ENCODE data around the gene PLA2G4B.

PLA2G4B gene

DNA sequence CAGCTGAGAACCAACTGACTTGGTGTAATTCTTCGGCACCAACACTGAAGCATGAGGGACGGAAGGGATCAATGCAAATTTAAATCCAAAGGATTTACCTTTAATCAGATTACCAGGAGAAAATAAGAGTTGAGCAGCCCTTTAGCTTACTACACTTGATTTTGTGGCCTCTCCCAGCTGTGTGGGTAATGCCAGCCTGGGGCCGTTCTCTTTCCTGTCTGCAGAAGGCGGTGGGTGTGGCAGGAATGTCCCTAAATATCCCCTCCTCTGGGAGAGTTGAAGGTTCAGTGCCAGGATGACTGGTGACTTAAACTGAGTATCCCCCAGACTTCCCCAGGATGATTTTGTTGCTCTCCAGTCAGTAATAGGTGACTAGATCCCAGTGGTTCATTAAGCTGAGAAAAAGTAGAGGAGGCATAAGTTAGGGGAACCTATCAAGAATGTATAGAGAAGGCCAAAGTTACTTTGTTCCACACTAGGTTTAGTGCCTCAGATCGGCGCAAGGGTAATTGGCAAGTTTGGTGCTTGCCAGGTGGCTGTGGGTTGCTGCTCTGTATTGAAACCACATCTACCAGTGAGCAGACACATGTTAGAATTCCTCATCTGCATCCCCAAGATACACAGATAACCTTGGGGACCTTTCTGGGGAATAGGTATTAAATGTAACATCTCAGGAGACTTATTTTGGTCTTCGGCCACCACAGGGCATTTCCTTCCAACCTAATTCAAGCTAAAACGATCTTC, 41.3 kb upstream of the PLA2G4B start:
- no peak overlapping the region for H3K4me3 ChIP-seq (ENCODE audit: insufficient read depth, low read depth, low read length, poor library complexity, severe bottlenecking)
- DNase-seq: no peak
- peaks cover 6% of the 10 kb centered on the region for H3K36me3 ChIP-seq (ENCODE audit: control insufficient read depth, insufficient read depth, low read length)
- H3K27me3 ChIP-seq (replicated peaks; ENCODE audit: control insufficient read depth, insufficient read depth, low read length, poor library complexity, severe bottlenecking): no peaks in the 10 kb centered on the region
- no peak overlapping the region for H3K27ac ChIP-seq (ENCODE audit: insufficient read depth, low read length, poor library complexity, severe bottlenecking)
- no peaks in the 10 kb centered on the region for H3K4me1 ChIP-seq (ENCODE audit: control insufficient read depth, insufficient read depth, low read length, poor library complexity, severe bottlenecking)
- H3K9me3 ChIP-seq (ENCODE audit: control insufficient read depth, low read length): no peaks in the 10 kb centered on the region

DNA sequence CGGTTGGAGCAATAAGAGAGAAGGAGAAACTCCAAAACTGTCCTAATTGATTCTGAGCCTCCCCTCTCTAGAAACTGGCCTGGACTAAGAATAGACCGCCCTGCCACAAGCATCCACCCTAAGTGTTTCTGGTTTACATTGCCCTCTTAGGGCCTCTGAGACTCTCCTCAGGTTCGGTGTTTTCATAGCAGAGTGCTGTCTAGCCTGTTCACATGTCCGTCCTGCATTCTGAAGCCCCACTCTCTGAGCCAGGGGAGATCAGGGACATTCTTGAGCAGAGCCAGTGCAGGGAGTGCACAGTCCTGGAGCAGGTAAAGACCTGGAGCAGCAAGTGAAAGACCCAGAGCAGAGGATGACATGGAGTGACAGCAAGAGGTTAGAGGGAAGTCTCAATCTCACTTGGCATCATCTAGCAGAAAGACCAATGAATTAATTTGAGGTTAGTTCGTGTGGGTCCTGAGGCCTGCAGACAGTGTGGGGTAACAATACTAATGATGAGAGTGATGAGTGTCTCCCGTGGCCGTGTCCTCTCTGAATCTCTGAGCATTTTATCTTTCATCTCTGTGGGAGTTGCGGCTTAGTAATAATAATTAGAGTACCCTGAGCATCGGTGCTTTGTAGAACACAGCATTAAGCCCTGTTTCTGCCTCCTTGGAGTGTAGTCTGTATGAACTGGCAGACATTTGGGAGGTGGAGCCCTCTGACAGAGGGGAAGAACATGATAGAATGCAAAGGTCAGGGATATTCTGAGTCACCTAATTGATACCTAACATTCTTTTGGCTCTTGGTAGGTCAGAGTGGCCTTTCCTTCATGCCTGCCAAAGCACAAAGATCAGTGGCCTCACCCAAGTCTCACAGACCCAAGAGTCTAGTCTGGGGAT, 39.8 kb upstream of the PLA2G4B start:
- no peaks in the 10 kb centered on the region for H3K9me3 ChIP-seq (ENCODE audit: control insufficient read depth, low read length)
- DNase-seq: no peak
- no peaks in the 10 kb centered on the region for H3K27me3 ChIP-seq (replicated peaks; ENCODE audit: control insufficient read depth, insufficient read depth, low read length, poor library complexity, severe bottlenecking)
- H3K4me1 ChIP-seq (ENCODE audit: control insufficient read depth, insufficient read depth, low read length, poor library complexity, severe bottlenecking): no peaks in the 10 kb centered on the region
- peaks cover 6% of the 10 kb centered on the region for H3K36me3 ChIP-seq (ENCODE audit: control insufficient read depth, insufficient read depth, low read length)
- H3K4me3 ChIP-seq (ENCODE audit: insufficient read depth, low read depth, low read length, poor library complexity, severe bottlenecking): no peak overlapping the region
- H3K27ac ChIP-seq (ENCODE audit: insufficient read depth, low read length, poor library complexity, severe bottlenecking): no peak overlapping the region

DNA sequence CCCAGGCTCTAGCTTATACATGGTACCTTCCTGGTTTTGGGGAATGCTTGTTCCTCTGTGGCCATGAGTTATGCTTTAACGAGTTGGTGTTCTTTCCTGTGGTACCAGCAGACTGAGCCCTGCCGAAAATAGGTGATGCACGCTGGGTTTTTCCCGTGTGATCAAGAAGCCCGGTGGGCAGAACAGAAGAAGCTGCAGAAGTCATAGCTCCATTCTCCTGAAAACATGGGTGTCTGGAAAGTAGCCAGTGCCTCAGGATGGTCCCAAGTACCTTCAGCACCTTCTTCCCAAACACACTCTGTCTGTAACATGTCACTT, 39.2 kb upstream of the PLA2G4B start:
- no peak for DNase-seq
- Histone ChIP-seq H3K4me1 (ENCODE audit: control insufficient read depth, insufficient read depth, low read length, poor library complexity, severe bottlenecking) (no peaks in the 10 kb centered on the region), H3K27me3 (replicated peaks; ENCODE audit: control insufficient read depth, insufficient read depth, low read length, poor library complexity, severe bottlenecking) (no peaks in the 10 kb centered on the region), H3K27ac (ENCODE audit: insufficient read depth, low read length, poor library complexity, severe bottlenecking) (no peak overlapping the region), H3K4me3 (ENCODE audit: insufficient read depth, low read depth, low read length, poor library complexity, severe bottlenecking) (no peak overlapping the region), H3K9me3 (ENCODE audit: control insufficient read depth, low read length) (no peaks in the 10 kb centered on the region), H3K36me3 (ENCODE audit: control insufficient read depth, insufficient read depth, low read length) (peaks cover 6% of the 10 kb centered on the region)

DNA sequence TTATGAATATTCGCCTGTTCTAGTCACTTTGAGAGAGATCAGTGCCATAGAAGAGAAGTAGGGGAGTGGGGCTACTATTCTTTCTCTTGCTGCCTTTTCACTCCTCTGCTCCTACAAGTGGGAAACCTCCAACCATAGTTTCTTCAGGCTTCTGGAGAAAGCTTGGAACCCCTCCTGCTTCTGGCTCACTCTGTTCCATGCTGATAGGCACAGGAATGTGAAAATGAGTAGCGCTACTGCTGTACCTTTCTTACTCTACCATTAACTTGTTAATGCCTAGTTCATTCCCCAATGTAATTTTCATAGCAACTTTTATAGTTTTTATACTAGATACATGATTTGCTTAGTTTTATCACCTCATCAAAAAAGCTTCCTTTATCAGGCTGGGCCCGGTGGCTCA, 37.5 kb upstream of the PLA2G4B start:
- Histone ChIP-seq H3K9me3 (ENCODE audit: control insufficient read depth, low read length) (no peaks in the 10 kb centered on the region), H3K27me3 (replicated peaks; ENCODE audit: control insufficient read depth, insufficient read depth, low read length, poor library complexity, severe bottlenecking) (no peaks in the 10 kb centered on the region), H3K27ac (ENCODE audit: insufficient read depth, low read length, poor library complexity, severe bottlenecking) (no peak overlapping the region), H3K4me1 (ENCODE audit: control insufficient read depth, insufficient read depth, low read length, poor library complexity, severe bottlenecking) (no peaks in the 10 kb centered on the region), H3K4me3 (ENCODE audit: insufficient read depth, low read depth, low read length, poor library complexity, severe bottlenecking) (no peak overlapping the region), H3K36me3 (ENCODE audit: control insufficient read depth, insufficient read depth, low read length) (peaks cover 6% of the 10 kb centered on the region)
- DNase-seq: no peak

DNA sequence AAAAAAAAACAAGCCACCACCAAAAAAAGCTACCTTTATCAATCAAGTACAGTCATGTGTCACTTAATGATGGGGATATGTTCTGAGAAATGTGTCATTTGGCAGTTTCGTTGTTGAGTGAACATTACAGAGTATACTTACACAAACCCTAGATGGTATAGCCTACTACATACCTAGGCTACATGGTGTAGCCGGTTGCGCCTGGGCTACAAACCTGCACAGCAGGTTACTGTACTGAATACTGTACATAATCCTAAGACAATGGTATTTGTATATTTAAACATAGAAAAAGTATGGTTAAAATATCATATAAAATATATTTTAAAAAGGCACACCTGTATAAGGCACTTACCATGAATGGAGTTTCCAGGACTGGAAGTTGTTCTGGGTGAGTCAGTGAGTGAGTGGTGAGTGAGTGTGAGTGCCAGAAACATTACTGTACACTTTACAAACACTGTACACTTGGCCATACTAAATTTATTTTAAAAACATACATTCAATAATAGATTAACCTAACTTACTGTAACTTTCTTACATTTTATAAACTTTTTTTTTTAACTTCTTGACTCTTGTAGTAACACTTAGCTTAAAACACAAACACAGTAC, 36.7 kb upstream of the PLA2G4B start:
- peaks cover 6% of the 10 kb centered on the region for H3K36me3 ChIP-seq (ENCODE audit: control insufficient read depth, insufficient read depth, low read length)
- H3K4me3 ChIP-seq (ENCODE audit: insufficient read depth, low read depth, low read length, poor library complexity, severe bottlenecking): no peak overlapping the region
- no peak for DNase-seq
- H3K27me3 ChIP-seq (replicated peaks; ENCODE audit: control insufficient read depth, insufficient read depth, low read length, poor library complexity, severe bottlenecking): no peaks in the 10 kb centered on the region
- no peaks in the 10 kb centered on the region for H3K4me1 ChIP-seq (ENCODE audit: control insufficient read depth, insufficient read depth, low read length, poor library complexity, severe bottlenecking)
- no peaks in the 10 kb centered on the region for H3K9me3 ChIP-seq (ENCODE audit: control insufficient read depth, low read length)
- no peak overlapping the region for H3K27ac ChIP-seq (ENCODE audit: insufficient read depth, low read length, poor library complexity, severe bottlenecking)

DNA sequence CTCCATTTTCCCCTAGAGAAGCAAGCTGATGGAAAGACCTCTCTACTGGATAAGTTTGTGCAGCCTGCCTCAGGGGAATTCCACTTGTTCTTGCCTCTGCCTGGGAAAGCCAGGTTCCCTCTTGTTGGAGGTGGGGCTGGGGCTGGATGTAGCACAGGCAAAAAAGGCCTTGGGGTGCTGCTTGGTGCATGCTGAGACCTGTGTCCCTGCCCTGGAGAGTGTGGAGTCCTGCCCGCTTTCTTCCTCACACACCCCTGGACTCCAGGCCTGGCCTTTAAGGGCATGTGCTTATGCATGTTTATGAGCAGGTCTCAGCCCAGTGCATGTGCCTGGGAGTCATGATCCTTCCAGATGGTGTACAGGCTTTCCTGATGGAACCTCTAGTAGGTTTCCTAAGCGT, 34.3 kb upstream of the PLA2G4B start:
- H3K9me3 ChIP-seq (ENCODE audit: control insufficient read depth, low read length): no peaks in the 10 kb centered on the region
- H3K27me3 ChIP-seq (replicated peaks; ENCODE audit: control insufficient read depth, insufficient read depth, low read length, poor library complexity, severe bottlenecking): no peaks in the 10 kb centered on the region
- DNase-seq: no peak
- peaks cover 6% of the 10 kb centered on the region for H3K36me3 ChIP-seq (ENCODE audit: control insufficient read depth, insufficient read depth, low read length)
- no peak overlapping the region for H3K4me3 ChIP-seq (ENCODE audit: insufficient read depth, low read depth, low read length, poor library complexity, severe bottlenecking)
- no peak overlapping the region for H3K27ac ChIP-seq (ENCODE audit: insufficient read depth, low read length, poor library complexity, severe bottlenecking)
- no peaks in the 10 kb centered on the region for H3K4me1 ChIP-seq (ENCODE audit: control insufficient read depth, insufficient read depth, low read length, poor library complexity, severe bottlenecking)

DNA sequence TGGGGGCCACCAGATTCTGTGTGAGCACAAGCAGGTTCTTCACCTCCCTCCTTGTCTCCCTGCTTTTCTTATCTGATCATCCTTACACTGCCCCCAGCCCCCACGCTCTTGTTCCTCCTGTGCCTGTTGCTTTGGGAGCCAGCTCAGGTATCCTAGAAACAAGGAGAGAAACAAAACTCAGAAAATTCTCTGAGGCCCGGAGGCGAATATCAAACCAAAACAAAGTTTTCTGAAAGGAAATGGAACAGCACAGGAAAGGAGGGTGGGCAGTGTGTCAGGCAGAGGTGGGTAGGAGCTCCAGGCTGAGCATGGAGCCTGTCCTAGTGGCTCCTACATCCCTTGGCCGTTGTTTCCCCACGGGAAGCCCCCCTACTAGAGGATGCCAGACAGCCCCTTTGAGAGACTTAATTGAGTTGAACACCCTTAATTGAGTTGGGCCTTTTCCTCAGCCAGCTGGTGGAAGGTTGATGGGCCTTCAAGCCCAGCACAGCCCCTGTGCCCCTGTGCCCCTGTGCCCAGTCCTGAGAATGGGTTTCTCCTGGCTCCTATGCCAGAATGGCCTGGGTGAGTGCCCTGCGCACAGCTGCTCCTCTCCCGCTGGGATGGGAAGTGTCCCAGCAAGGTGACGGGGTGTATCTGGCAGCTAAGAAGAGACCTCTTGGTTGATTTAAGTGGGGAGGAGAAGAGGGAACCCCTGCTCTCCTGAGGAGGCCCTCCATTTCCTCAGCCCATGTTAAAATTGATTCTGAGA, 33.6 kb upstream of the PLA2G4B start:
- Histone ChIP-seq H3K27me3 (replicated peaks; ENCODE audit: control insufficient read depth, insufficient read depth, low read length, poor library complexity, severe bottlenecking) (no peaks in the 10 kb centered on the region), H3K36me3 (ENCODE audit: control insufficient read depth, insufficient read depth, low read length) (peaks cover under 1% of the 10 kb centered on the region), H3K4me3 (ENCODE audit: insufficient read depth, low read depth, low read length, poor library complexity, severe bottlenecking) (no peak overlapping the region), H3K4me1 (ENCODE audit: control insufficient read depth, insufficient read depth, low read length, poor library complexity, severe bottlenecking) (no peaks in the 10 kb centered on the region), H3K9me3 (ENCODE audit: control insufficient read depth, low read length) (no peaks in the 10 kb centered on the region), H3K27ac (ENCODE audit: insufficient read depth, low read length, poor library complexity, severe bottlenecking) (no peak overlapping the region)
- DNase-seq: no peak

DNA sequence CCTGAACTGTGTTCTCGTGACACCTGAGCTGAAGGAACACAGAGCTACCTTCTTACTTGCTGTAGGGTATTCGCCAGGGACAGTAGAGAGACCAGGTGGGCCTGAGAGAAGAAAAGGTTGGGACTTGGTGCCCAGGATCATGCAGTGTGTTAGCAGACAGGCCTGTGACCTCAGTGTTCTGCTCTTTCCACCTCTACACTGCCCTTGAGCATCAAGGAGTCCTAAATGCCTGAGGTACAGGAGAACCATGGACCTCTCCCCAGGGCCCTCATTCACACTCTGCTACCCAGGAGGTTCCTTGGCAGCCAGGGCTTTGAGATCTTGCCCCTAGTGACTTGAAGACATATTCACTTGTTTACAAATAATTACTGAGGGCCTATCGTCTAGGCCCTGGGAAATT, 32.9 kb upstream of the PLA2G4B start:
- H3K4me3 ChIP-seq (ENCODE audit: insufficient read depth, low read depth, low read length, poor library complexity, severe bottlenecking): no peak overlapping the region
- no peaks in the 10 kb centered on the region for H3K27me3 ChIP-seq (replicated peaks; ENCODE audit: control insufficient read depth, insufficient read depth, low read length, poor library complexity, severe bottlenecking)
- H3K4me1 ChIP-seq (ENCODE audit: control insufficient read depth, insufficient read depth, low read length, poor library complexity, severe bottlenecking): no peaks in the 10 kb centered on the region
- H3K27ac ChIP-seq (ENCODE audit: insufficient read depth, low read length, poor library complexity, severe bottlenecking): no peak overlapping the region
- H3K9me3 ChIP-seq (ENCODE audit: control insufficient read depth, low read length): no peaks in the 10 kb centered on the region
- no peak for DNase-seq
- no peaks in the 10 kb centered on the region for H3K36me3 ChIP-seq (ENCODE audit: control insufficient read depth, insufficient read depth, low read length)

DNA sequence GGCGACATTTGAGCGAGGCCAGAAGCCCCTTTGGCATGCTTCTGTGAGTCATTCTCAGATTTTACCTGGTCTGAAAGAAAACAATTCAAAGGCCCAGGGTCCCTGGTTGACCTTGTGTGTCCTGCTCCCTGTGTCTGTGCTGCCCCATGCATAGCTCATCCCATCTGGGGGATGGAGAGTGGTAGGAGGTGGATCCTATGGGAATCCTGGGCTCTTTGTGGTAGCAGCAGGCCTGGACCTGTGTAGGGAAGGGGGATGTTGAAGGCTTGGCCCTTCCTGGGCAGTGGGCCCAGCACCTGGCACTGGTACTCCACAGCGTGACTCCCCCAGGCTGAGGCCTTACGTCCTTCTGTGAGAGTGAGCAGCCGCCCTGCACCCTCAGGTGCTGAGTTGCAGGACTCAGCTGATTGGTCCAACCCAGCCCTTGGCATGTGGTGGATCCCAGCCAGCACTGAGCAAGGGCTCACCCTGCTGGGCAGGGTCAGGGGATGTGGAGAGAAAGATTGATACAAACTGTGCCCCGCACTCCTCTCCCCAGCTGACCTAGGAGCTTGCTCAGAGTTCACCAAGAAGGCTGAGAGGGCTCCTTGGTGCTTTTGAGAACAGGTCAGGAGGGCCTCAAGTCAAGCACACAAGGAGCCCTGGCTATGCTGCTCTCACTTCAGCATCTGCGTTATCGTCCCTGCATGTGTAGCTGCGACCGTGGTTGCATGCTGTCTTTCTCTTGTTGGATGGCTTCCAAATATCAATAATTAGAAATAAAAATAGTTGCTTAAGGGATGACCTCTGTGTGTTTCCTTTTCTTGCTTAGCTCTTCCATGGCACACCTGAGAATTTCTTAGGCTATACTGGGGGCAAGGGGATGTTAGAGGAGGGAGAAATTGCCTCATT, 32.1 kb upstream of the PLA2G4B start:
- H3K4me1 ChIP-seq (ENCODE audit: control insufficient read depth, insufficient read depth, low read length, poor library complexity, severe bottlenecking): peaks cover 6% of the 10 kb centered on the region
- no peaks in the 10 kb centered on the region for H3K27me3 ChIP-seq (replicated peaks; ENCODE audit: control insufficient read depth, insufficient read depth, low read length, poor library complexity, severe bottlenecking)
- H3K27ac ChIP-seq (ENCODE audit: insufficient read depth, low read length, poor library complexity, severe bottlenecking): no peak overlapping the region
- H3K36me3 ChIP-seq (ENCODE audit: control insufficient read depth, insufficient read depth, low read length): no peaks in the 10 kb centered on the region
- no peak for DNase-seq
- H3K9me3 ChIP-seq (ENCODE audit: control insufficient read depth, low read length): no peaks in the 10 kb centered on the region
- no peak overlapping the region for H3K4me3 ChIP-seq (ENCODE audit: insufficient read depth, low read depth, low read length, poor library complexity, severe bottlenecking)
